SK-N-SH (cell line): ENCODE data around the gene FOXL1.

Experiments
- GABPA ChIP-seq: IDR thresholded peaks from 2 replicates; pipeline ENCODE4 v1.4.0; 2012; ENCODE audit warnings: low read depth, mild to moderate bottlenecking
- MXI1 ChIP-seq: IDR thresholded peaks from 2 replicates; pipeline ENCODE4 v1.6.1; 2012; ENCODE audit warnings: mild to moderate bottlenecking, low read depth, low read length, improper control_type of control experiment
- NRF1 ChIP-seq: IDR thresholded peaks from 2 replicates; pipeline ENCODE4 v1.6.1; 2012; ENCODE audit warnings: low read depth, mild to moderate bottlenecking, low read length
- POLR2AphosphoS5 ChIP-seq: IDR thresholded peaks from 2 replicates; pipeline ENCODE4 v1.6.1; 2012; ENCODE audit warnings: low read depth, low read length
- RAD21 ChIP-seq: IDR thresholded peaks from 2 replicates; pipeline ENCODE4 v1.6.1; 2012; ENCODE audit warnings: mild to moderate bottlenecking, low read length
- RCOR1 ChIP-seq: fragments of 150-350 bp; IDR thresholded peaks from 2 replicates; pipeline ENCODE4 v1.6.1; 2017; ENCODE audit warnings: antibody characterized with exemption, low read length
- TF ChIP-seq, protein P1 (sequence below): fragments of 200-600 bp; sonication (generic); IDR thresholded peaks from 2 replicates; pipeline ENCODE4 v1.6.1; 2017; ENCODE audit warnings: antibody characterized with exemption, mild to moderate bottlenecking, moderate library complexity
- TF ChIP-seq, protein P2 (sequence below): IDR thresholded peaks from 2 replicates; pipeline ENCODE4 v1.4.0; 2012; ENCODE audit warnings: low read depth, borderline replicate concordance

DNA sequence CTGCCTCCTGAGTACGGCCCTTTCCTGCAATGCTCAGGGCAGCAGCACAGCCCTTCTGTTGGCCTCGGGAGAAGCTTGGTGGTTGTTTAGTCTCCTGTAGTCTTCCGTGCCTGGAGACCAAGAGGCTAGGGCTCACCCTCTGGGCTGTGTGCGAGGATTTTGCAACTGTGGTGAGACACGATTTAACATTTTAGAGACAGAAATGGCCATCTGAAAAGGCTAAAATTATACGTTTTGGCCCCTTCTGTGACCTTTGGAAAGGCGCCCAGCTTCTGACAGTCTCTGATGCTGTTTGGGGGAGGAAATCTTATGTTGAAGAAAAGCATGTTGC, 33.1 kb downstream of the FOXL1 start:
- TF ChIP-seq, protein P1, sequence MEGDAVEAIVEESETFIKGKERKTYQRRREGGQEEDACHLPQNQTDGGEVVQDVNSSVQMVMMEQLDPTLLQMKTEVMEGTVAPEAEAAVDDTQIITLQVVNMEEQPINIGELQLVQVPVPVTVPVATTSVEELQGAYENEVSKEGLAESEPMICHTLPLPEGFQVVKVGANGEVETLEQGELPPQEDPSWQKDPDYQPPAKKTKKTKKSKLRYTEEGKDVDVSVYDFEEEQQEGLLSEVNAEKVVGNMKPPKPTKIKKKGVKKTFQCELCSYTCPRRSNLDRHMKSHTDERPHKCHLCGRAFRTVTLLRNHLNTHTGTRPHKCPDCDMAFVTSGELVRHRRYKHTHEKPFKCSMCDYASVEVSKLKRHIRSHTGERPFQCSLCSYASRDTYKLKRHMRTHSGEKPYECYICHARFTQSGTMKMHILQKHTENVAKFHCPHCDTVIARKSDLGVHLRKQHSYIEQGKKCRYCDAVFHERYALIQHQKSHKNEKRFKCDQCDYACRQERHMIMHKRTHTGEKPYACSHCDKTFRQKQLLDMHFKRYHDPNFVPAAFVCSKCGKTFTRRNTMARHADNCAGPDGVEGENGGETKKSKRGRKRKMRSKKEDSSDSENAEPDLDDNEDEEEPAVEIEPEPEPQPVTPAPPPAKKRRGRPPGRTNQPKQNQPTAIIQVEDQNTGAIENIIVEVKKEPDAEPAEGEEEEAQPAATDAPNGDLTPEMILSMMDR: no peak
- no peak for TF ChIP-seq GABPA
- TF ChIP-seq RCOR1: no peak
- TF ChIP-seq MXI1: no peak
- TF ChIP-seq NRF1: no peak
- TF ChIP-seq POLR2AphosphoS5: no peak
- TF ChIP-seq, protein P2, sequence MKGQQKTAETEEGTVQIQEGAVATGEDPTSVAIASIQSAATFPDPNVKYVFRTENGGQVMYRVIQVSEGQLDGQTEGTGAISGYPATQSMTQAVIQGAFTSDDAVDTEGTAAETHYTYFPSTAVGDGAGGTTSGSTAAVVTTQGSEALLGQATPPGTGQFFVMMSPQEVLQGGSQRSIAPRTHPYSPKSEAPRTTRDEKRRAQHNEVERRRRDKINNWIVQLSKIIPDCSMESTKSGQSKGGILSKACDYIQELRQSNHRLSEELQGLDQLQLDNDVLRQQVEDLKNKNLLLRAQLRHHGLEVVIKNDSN: no peak
- no peak for TF ChIP-seq RAD21
